Dendritic cell treated with granulocyte-macrophage colony-stimulating factor and Interleukin-4, amounts not matched to agents 40 ng/mL and 50 ng/mL, for 4 days (primary cell): ENCODE data around the gene TFCP2L1.
A peak's percentile ranks its signal among the peaks of the same experiment; 100 is the strongest.
"Not testable (repeated sequence)": the region's sequence is repeated elsewhere in the genome, so short reads cannot be mapped to it uniquely, and the experiment has no call there.

ENCODE experiments used
- H3K27ac Mint-ChIP-seq: one replicate; pipeline ENCODE4 v1.8.0; 2022; ENCODE audit warnings: mild to moderate bottlenecking, mixed read lengths
- H3K27me3 Mint-ChIP-seq: one replicate; pipeline ENCODE4 v1.8.0; 2022; ENCODE audit warnings: mild to moderate bottlenecking, mixed read lengths
- H3K36me3 Mint-ChIP-seq: one replicate; pipeline ENCODE4 v1.8.0; 2022; ENCODE audit warnings: low read depth, mixed read lengths
- H3K4me1 Mint-ChIP-seq: one replicate; pipeline ENCODE4 v1.8.0; 2022; ENCODE audit warnings: low read depth, mixed read lengths
- H3K4me3 Mint-ChIP-seq: one replicate; pipeline ENCODE4 v1.8.0; 2022; ENCODE audit warnings: mild to moderate bottlenecking, moderate library complexity, mixed read lengths
- H3K9me3 Mint-ChIP-seq: one replicate; pipeline ENCODE4 v1.8.0; 2022; ENCODE audit warnings: mixed read lengths
- intact Hi-C: fragments of 100-400 bp; cut with micrococcal nuclease; formaldehyde crosslinking; loops from one replicate; pipeline ENCODE4 v1.15.0; 2022

TFCP2L1 gene

GRCh38 chr2:121309323-121309722, 24.3 kb upstream of the TFCP2L1 start:
- Mint-ChIP-seq H3K4me3 (no peak overlapping the region), H3K27ac (peak overlapping the region; percentile 53), H3K4me1 (peaks cover 13% of the 10 kb centered on the region), H3K36me3 (no peaks in the 10 kb centered on the region), H3K27me3 (peaks cover 33% of the 10 kb centered on the region), H3K9me3 (no peaks in the 10 kb centered on the region)
- intact Hi-C loops = no loop called here

GRCh38 chr2:121307048-121307447, 22.0 kb upstream of the TFCP2L1 start:
- Mint-ChIP-seq H3K4me3 (no peak overlapping the region), H3K27me3 (peaks cover 29% of the 10 kb centered on the region), H3K9me3 (no peaks in the 10 kb centered on the region), H3K4me1 (peaks cover 28% of the 10 kb centered on the region), H3K27ac (no peak overlapping the region), H3K36me3 (no peaks in the 10 kb centered on the region)
- intact Hi-C loops = no loop called here

GRCh38 chr2:121304941-121305340, 19.9 kb upstream of the TFCP2L1 start:
- Mint-ChIP-seq H3K4me1 (peaks cover 27% of the 10 kb centered on the region), H3K4me3 (no peak overlapping the region), H3K27me3 (peaks cover 27% of the 10 kb centered on the region), H3K36me3 (no peaks in the 10 kb centered on the region), H3K27ac (no peak overlapping the region), H3K9me3 (peaks cover 8% of the 10 kb centered on the region)
- intact Hi-C loops = no loop called here

- Mint-ChIP-seq H3K36me3 (no peaks in the 10 kb centered on the region), H3K4me3 (no peak overlapping the region), H3K27me3 (peaks cover 27% of the 10 kb centered on the region), H3K9me3 (peaks cover 8% of the 10 kb centered on the region), H3K27ac (no peak overlapping the region), H3K4me1 (peaks cover 15% of the 10 kb centered on the region)
- intact Hi-C loops = no loop called here
Observed at GRCh38 chr2:121303531-121304263, 18.7 kb upstream of the TFCP2L1 start.

- H3K4me3 Mint-ChIP-seq, intact Hi-C loops, H3K27ac Mint-ChIP-seq, H3K36me3 Mint-ChIP-seq, H3K9me3 Mint-ChIP-seq: not testable (repeated sequence)
- Mint-ChIP-seq H3K27me3 (peaks cover 26% of the 10 kb centered on the region), H3K4me1 (peaks cover 15% of the 10 kb centered on the region)
Observed at GRCh38 chr2:121301190-121301589, 16.2 kb upstream of the TFCP2L1 start.

- H3K9me3 Mint-ChIP-seq = peaks cover 8% of the 10 kb centered on the region
- intact Hi-C loops = no loop called here
- peaks cover 23% of the 10 kb centered on the region for H3K27me3 Mint-ChIP-seq
- no peak overlapping the region for H3K4me3 Mint-ChIP-seq
- H3K4me1 Mint-ChIP-seq = peaks cover 9% of the 10 kb centered on the region
- no peak overlapping the region for H3K27ac Mint-ChIP-seq
- no peaks in the 10 kb centered on the region for H3K36me3 Mint-ChIP-seq
Observed at GRCh38 chr2:121298476-121298875, 13.5 kb upstream of the TFCP2L1 start.

- intact Hi-C loops, H3K4me1 Mint-ChIP-seq: not testable (repeated sequence)
Observed at GRCh38 chr2:121297866-121298265, 12.9 kb upstream of the TFCP2L1 start.

GRCh38 chr2:121297217-121297830, 12.3 kb upstream of the TFCP2L1 start:
- intact Hi-C loops = no loop called here
- Mint-ChIP-seq H3K4me3 (no peak overlapping the region), H3K27ac (no peak overlapping the region), H3K9me3 (peaks cover 8% of the 10 kb centered on the region), H3K4me1 (peaks cover 9% of the 10 kb centered on the region), H3K36me3 (no peaks in the 10 kb centered on the region), H3K27me3 (peaks cover 21% of the 10 kb centered on the region)

More at GRCh38 chr2:121297866-121298265, 12.9 kb upstream of the TFCP2L1 start:
- not testable (repeated sequence) for H3K36me3 Mint-ChIP-seq, H3K4me3 Mint-ChIP-seq, H3K9me3 Mint-ChIP-seq, H3K27ac Mint-ChIP-seq
- H3K27me3 Mint-ChIP-seq = peaks cover 23% of the 10 kb centered on the region

GRCh38 chr2:121295911-121296650, 11.1 kb upstream of the TFCP2L1 start:
- H3K4me1 Mint-ChIP-seq = peaks cover 9% of the 10 kb centered on the region
- H3K36me3 Mint-ChIP-seq = no peaks in the 10 kb centered on the region
- H3K27ac Mint-ChIP-seq = no peak overlapping the region
- intact Hi-C loops = no loop called here
- peaks cover 4% of the 10 kb centered on the region for H3K9me3 Mint-ChIP-seq
- H3K27me3 Mint-ChIP-seq = peaks cover 18% of the 10 kb centered on the region
- no peak overlapping the region for H3K4me3 Mint-ChIP-seq

GRCh38 chr2:121294881-121295840, 10.2 kb upstream of the TFCP2L1 start:
- H3K27me3 Mint-ChIP-seq = peaks cover 16% of the 10 kb centered on the region
- peaks cover 9% of the 10 kb centered on the region for H3K4me1 Mint-ChIP-seq
- H3K27ac Mint-ChIP-seq = no peak overlapping the region
- intact Hi-C loops = no loop called here
- no peaks in the 10 kb centered on the region for H3K36me3 Mint-ChIP-seq
- H3K9me3 Mint-ChIP-seq = no peaks in the 10 kb centered on the region
- H3K4me3 Mint-ChIP-seq = no peak overlapping the region

GRCh38 chr2:121293450-121294325, 8.7 kb upstream of the TFCP2L1 start:
- Mint-ChIP-seq H3K9me3 (no peaks in the 10 kb centered on the region), H3K27ac (no peak overlapping the region), H3K4me3 (no peak overlapping the region), H3K36me3 (no peaks in the 10 kb centered on the region), H3K27me3 (peaks cover 14% of the 10 kb centered on the region), H3K4me1 (peaks cover 14% of the 10 kb centered on the region)
- intact Hi-C loops = no loop called here

- H3K4me3 Mint-ChIP-seq = no peak overlapping the region
- no peaks in the 10 kb centered on the region for H3K9me3 Mint-ChIP-seq
- no peak overlapping the region for H3K27ac Mint-ChIP-seq
- peaks cover 14% of the 10 kb centered on the region for H3K27me3 Mint-ChIP-seq
- no peaks in the 10 kb centered on the region for H3K36me3 Mint-ChIP-seq
- intact Hi-C loops = no loop called here
- peaks cover 39% of the 10 kb centered on the region for H3K4me1 Mint-ChIP-seq
Observed at GRCh38 chr2:121291251-121291580, 6.2 kb upstream of the TFCP2L1 start.

- Mint-ChIP-seq H3K27ac (no peak overlapping the region), H3K36me3 (no peaks in the 10 kb centered on the region), H3K4me1 (peaks cover 49% of the 10 kb centered on the region), H3K4me3 (no peak overlapping the region), H3K27me3 (peaks cover 22% of the 10 kb centered on the region), H3K9me3 (no peaks in the 10 kb centered on the region)
- intact Hi-C loops = loop anchor here (5.0 to 10.0 kb wide), 2 partner anchors 94 to 243 kb away; partner anchors contain the start of gene RNU4ATAC
Observed at GRCh38 chr2:121289271-121289670, 4.3 kb upstream of the TFCP2L1 start.
